ENCODE results near the gene PABPC1L. TPM values are rescaled to one million over a fixed set of nuclear protein-coding genes. Genes with fewer than 3 reads are reported as not detected.

Gene PABPC1L
- total and polyA plus RNA-seq, 3 experiments from 2014 or later = 1.3 to 61.4 (median 61.1) TPM

DNA sequence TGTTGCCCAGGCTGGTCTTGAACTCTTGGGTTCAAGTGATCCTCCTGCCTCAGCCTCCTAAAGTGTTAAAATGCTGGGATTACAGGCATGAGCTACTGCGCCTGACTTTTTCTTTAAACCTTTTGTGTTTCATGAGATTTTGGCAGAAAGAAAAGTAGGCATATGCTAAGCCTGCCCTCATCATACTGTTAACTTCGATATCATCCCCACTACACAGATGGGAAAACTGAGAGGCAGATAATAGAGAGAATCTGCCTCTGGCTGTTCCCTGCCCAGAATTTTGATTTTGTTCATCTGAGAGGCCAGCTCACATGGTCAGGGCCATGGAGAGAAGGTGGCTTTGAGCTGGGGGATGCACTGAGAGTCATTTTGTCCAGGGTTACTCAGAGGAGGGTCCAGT, 7.5 kb downstream of the PABPC1L start:
- DNase-seq = no peak
- Histone ChIP-seq H3K9me3 (ENCODE audit: low read length) (no peaks in the 10 kb centered on the region), H3K36me3 (ENCODE audit: insufficient read depth, low read length) (no peaks in the 10 kb centered on the region), H3K4me3 (ENCODE audit: low read length) (no peak overlapping the region), H3K27me3 (ENCODE audit: insufficient read depth, low read length, poor library complexity, severe bottlenecking) (no peaks in the 10 kb centered on the region), H3K4me1 (ENCODE audit: insufficient read depth, low read length) (peaks cover 4% of the 10 kb centered on the region), H3K27ac (ENCODE audit: low read depth, low read length) (no peak overlapping the region)
- ChIA-PET CTCF (interaction anchor here (0.9 kb wide), 1 partner anchor 127 kb away, joined by 3 read pairs; no protein-coding TSS in a partner anchor), POLR2A (no interaction called here)
- Mint-ChIP-seq H3K27me3 (peaks cover 0 to 1% of the 10 kb centered on the region in 2 donors), H3K9me3 (no peaks in the 10 kb centered on the region), H3K4me3 (no peak overlapping the region), H3K36me3 (peaks cover 0 to 42% (median 5%) of the 10 kb centered on the region in 3 donors), H3K27ac (peak overlapping the region in 1 of 8 donors; percentile 15), H3K4me1 (peaks cover 8 to 13% (median 9%) of the 10 kb centered on the region in 3 donors)

DNA sequence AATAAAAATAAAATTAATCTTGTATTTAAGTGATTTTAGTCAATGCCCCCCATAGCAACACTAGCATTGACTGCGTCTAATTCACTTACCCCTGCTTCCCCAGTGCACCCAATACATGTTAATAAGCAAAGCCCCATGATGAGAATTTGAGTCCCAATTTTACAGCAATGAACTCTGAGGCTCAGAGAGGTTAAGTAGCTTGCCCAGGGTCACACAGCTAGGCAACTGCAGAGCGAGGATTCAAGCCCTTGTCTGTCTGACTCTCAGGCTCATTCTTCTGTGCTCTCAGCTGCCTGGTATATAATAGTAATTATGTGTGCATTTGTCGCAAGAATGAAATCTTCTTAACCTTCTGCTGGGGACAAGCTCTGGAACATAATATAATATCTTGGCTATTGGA, 8.5 kb downstream of the PABPC1L start:
- ChIA-PET POLR2A (no interaction called here), CTCF (no interaction called here)
- H3K4me3 ChIP-seq (ENCODE audit: low read length) = no peak overlapping the region
- H3K4me1 ChIP-seq (ENCODE audit: insufficient read depth, low read length) = peaks cover 4% of the 10 kb centered on the region
- H3K4me3 Mint-ChIP-seq = no peak overlapping the region
- peak overlapping the region in 2 of 8 donors; percentile 50 to 66 for H3K27ac Mint-ChIP-seq
- peaks cover 6 to 13% (median 9%) of the 10 kb centered on the region in 3 donors for H3K4me1 Mint-ChIP-seq
- no peak for DNase-seq
- peaks cover 5% of the 10 kb centered on the region for H3K36me3 ChIP-seq (ENCODE audit: insufficient read depth, low read length)
- peaks cover 6 to 42% (median 7%) of the 10 kb centered on the region in 3 donors for H3K36me3 Mint-ChIP-seq
- peaks cover 0 to 1% of the 10 kb centered on the region in 2 donors for H3K27me3 Mint-ChIP-seq
- H3K27me3 ChIP-seq (ENCODE audit: insufficient read depth, low read length, poor library complexity, severe bottlenecking) = no peaks in the 10 kb centered on the region
- H3K9me3 Mint-ChIP-seq = no peaks in the 10 kb centered on the region
- no peaks in the 10 kb centered on the region for H3K9me3 ChIP-seq (ENCODE audit: low read length)
- H3K27ac ChIP-seq (ENCODE audit: low read depth, low read length) = no peak overlapping the region

DNA sequence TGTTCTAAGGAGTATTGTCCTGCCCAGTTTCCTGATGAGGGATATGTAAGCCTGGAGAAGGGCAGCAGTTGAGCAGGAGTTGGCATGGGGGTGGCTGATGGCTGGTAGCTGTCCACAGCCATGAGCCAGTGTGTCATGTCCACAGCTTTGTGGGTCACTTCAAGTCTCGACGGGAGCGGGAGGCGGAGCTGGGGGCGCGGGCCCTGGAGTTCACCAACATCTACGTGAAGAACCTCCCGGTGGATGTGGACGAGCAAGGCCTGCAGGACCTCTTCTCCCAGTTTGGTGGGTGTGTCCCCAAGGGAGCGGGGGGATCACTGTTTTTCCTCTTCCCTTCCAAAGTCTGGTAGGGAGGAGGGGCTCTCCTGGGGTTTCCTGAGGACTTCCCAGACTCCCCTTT, 8.9 kb downstream of the PABPC1L start:
- H3K4me1 ChIP-seq (ENCODE audit: insufficient read depth, low read length) = peaks cover 4% of the 10 kb centered on the region
- H3K27me3 Mint-ChIP-seq = peaks cover 0 to 1% of the 10 kb centered on the region in 2 donors
- H3K9me3 ChIP-seq (ENCODE audit: low read length) = no peaks in the 10 kb centered on the region
- ChIA-PET POLR2A (no interaction called here), CTCF (no interaction called here)
- no peak overlapping the region for H3K4me3 ChIP-seq (ENCODE audit: low read length)
- H3K27ac ChIP-seq (ENCODE audit: low read depth, low read length) = no peak overlapping the region
- H3K4me3 Mint-ChIP-seq = no peak overlapping the region
- H3K27me3 ChIP-seq (ENCODE audit: insufficient read depth, low read length, poor library complexity, severe bottlenecking) = no peaks in the 10 kb centered on the region
- peaks cover 6 to 45% (median 7%) of the 10 kb centered on the region in 3 donors for H3K36me3 Mint-ChIP-seq
- no peak for DNase-seq
- peak overlapping the region in 2 of 8 donors; percentile 50 to 83 for H3K27ac Mint-ChIP-seq
- peaks cover 6 to 12% (median 9%) of the 10 kb centered on the region in 3 donors for H3K4me1 Mint-ChIP-seq
- H3K36me3 ChIP-seq (ENCODE audit: insufficient read depth, low read length) = peaks cover 5% of the 10 kb centered on the region
- no peaks in the 10 kb centered on the region for H3K9me3 Mint-ChIP-seq

DNA sequence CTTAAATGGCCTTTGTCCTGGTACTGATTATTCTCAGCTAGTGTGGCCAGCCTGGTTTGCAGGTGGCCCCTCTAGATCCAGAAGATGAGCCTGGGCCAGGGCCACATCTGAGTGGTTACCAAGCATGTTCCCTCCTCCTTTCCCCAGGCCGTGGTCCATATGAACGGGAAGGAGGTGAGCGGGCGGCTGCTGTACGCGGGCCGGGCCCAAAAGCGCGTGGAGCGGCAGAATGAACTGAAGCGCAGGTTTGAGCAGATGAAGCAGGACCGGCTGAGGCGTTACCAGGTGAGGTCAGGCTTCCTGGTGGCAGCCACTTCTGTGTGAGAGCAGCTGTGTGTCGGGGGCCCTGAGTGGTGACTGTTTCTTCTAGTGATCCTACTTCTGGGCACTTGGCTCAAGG, 11.6 kb downstream of the PABPC1L start:
- Histone ChIP-seq H3K27me3 (ENCODE audit: insufficient read depth, low read length, poor library complexity, severe bottlenecking) (no peaks in the 10 kb centered on the region), H3K4me3 (ENCODE audit: low read length) (no peak overlapping the region), H3K36me3 (ENCODE audit: insufficient read depth, low read length) (peaks cover 8% of the 10 kb centered on the region), H3K4me1 (ENCODE audit: insufficient read depth, low read length) (no peaks in the 10 kb centered on the region), H3K27ac (ENCODE audit: low read depth, low read length) (no peak overlapping the region), H3K9me3 (ENCODE audit: low read length) (no peaks in the 10 kb centered on the region)
- no peak for DNase-seq
- ChIA-PET POLR2A (no interaction called here), CTCF (interaction anchor here (0.5 kb wide), 1 partner anchor 57 kb away, joined by 3 read pairs; no protein-coding TSS in a partner anchor)
- Mint-ChIP-seq H3K4me3 (no peak overlapping the region), H3K36me3 (peaks cover 11 to 50% (median 12%) of the 10 kb centered on the region in 3 donors), H3K27ac (peak overlapping the region in 1 of 8 donors; percentile 68), H3K4me1 (no peaks in the 10 kb centered on the region), H3K9me3 (no peaks in the 10 kb centered on the region), H3K27me3 (peaks cover 0 to 2% of the 10 kb centered on the region in 2 donors)

DNA sequence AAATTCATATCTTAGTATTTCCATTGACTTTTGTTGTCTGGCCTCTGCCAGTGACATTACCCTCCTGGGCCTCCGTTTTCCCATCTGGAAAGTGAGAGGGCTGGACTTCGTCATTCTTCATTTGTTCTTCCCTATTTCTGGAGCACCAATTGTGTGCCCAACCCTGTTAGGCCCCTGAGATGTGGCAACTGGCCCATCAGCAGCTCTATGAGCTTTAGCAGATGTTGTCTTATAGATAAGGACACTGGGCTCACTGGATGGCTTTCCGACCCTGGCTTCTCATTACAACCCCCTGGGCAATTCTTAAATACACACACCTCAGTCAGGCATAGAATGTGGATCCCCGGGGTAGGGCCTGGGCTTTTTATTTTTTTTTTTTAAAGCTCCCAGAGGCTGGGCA, 14.7 kb downstream of the PABPC1L start:
- H3K27ac ChIP-seq (ENCODE audit: low read depth, low read length) = no peak overlapping the region
- H3K4me1 ChIP-seq (ENCODE audit: insufficient read depth, low read length) = no peaks in the 10 kb centered on the region
- no peak overlapping the region for H3K4me3 ChIP-seq (ENCODE audit: low read length)
- DNase-seq = no peak
- POLR2A ChIA-PET = no interaction called here
- Mint-ChIP-seq H3K9me3 (no peaks in the 10 kb centered on the region), H3K27me3 (peaks cover 0 to 2% of the 10 kb centered on the region in 2 donors), H3K36me3 (peaks cover 8 to 37% (median 11%) of the 10 kb centered on the region in 3 donors), H3K4me1 (no peaks in the 10 kb centered on the region), H3K4me3 (no peak overlapping the region), H3K27ac (peak overlapping the region in 2 of 8 donors; percentile 12 to 38)
- H3K9me3 ChIP-seq (ENCODE audit: low read length) = no peaks in the 10 kb centered on the region
- H3K36me3 ChIP-seq (ENCODE audit: insufficient read depth, low read length) = peaks cover 8% of the 10 kb centered on the region
- CTCF ChIA-PET = no interaction called here
- H3K27me3 ChIP-seq (ENCODE audit: insufficient read depth, low read length, poor library complexity, severe bottlenecking) = no peaks in the 10 kb centered on the region

DNA sequence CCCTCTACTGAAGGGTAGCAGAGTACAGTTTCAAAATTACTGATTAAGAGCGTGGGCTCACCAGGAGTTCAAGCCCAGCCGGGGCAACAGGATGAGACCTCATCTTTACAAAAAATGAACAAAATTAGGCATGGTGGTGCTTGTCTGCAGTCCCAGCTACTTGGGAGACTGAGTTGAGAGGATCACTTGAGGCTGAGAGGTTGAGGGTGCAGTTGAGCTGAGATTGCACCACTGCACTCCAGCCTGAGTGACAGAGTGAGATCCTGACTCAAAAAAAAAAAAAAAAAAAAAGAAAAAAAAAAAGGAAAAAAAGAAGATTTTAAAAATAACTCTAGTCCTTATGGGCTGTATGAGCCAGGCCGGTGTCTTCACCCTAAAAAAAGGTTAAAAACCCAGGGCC, 18.7 kb downstream of the PABPC1L start:
- peak overlapping the region in 1 of 8 donors; percentile 15 for H3K27ac Mint-ChIP-seq
- Histone ChIP-seq H3K9me3 (ENCODE audit: low read length) (no peaks in the 10 kb centered on the region), H3K4me3 (ENCODE audit: low read length) (no peak overlapping the region), H3K36me3 (ENCODE audit: insufficient read depth, low read length) (peaks cover 3% of the 10 kb centered on the region), H3K27ac (ENCODE audit: low read depth, low read length) (no peak overlapping the region), H3K27me3 (ENCODE audit: insufficient read depth, low read length, poor library complexity, severe bottlenecking) (no peaks in the 10 kb centered on the region), H3K4me1 (ENCODE audit: insufficient read depth, low read length) (no peaks in the 10 kb centered on the region)
- peaks cover 0 to 2% of the 10 kb centered on the region in 2 donors for H3K27me3 Mint-ChIP-seq
- peaks cover 5 to 40% (median 15%) of the 10 kb centered on the region in 3 donors for H3K36me3 Mint-ChIP-seq
- no peaks in the 10 kb centered on the region for H3K4me1 Mint-ChIP-seq
- POLR2A ChIA-PET = no interaction called here
- CTCF ChIA-PET = no interaction called here
- H3K9me3 Mint-ChIP-seq = no peaks in the 10 kb centered on the region
- no peak overlapping the region for H3K4me3 Mint-ChIP-seq
- DNase-seq = no peak

DNA sequence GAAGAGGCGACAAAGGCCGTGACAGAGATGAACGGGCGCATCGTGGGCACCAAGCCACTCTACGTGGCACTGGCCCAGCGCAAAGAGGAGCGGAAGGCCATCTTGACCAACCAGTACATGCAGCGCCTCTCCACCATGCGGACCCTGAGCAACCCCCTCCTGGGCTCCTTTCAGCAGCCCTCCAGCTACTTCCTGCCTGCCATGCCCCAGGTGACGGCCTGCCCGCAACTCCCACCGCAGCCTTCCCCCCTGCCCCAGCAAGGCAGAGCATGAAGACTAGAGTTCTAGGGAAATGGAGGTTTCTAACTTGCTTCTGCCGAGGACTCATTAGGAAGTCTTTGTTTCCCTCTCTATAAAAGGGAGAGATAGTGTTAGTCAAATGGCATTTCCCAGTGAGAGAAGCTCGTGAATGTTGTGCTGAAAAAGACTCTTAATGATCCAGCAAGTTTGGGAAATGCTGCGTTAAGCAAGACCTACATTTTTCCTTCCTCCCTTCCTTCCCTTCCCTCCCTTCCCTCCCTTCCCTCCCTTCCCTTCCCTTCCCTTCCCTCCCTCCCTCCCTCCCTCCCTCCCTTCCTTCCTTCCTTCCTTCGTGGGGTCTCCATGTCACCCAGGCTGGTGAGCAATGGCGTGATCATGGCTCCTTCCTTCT, 20.8 kb downstream of the PABPC1L start:
- H3K27ac Mint-ChIP-seq = no peak overlapping the region
- ChIA-PET CTCF (no interaction called here), POLR2A (no interaction called here)
- no peaks in the 10 kb centered on the region for H3K4me1 Mint-ChIP-seq
- Histone ChIP-seq H3K9me3 (ENCODE audit: low read length) (no peaks in the 10 kb centered on the region), H3K36me3 (ENCODE audit: insufficient read depth, low read length) (no peaks in the 10 kb centered on the region), H3K4me3 (ENCODE audit: low read length) (no peak overlapping the region), H3K4me1 (ENCODE audit: insufficient read depth, low read length) (no peaks in the 10 kb centered on the region), H3K27ac (ENCODE audit: low read depth, low read length) (no peak overlapping the region), H3K27me3 (ENCODE audit: insufficient read depth, low read length, poor library complexity, severe bottlenecking) (no peaks in the 10 kb centered on the region)
- H3K36me3 Mint-ChIP-seq = peaks cover 0 to 36% (median 14%) of the 10 kb centered on the region in 3 donors
- H3K27me3 Mint-ChIP-seq = no peaks in the 10 kb centered on the region
- no peak for DNase-seq
- no peaks in the 10 kb centered on the region for H3K9me3 Mint-ChIP-seq
- no peak overlapping the region for H3K4me3 Mint-ChIP-seq

DNA sequence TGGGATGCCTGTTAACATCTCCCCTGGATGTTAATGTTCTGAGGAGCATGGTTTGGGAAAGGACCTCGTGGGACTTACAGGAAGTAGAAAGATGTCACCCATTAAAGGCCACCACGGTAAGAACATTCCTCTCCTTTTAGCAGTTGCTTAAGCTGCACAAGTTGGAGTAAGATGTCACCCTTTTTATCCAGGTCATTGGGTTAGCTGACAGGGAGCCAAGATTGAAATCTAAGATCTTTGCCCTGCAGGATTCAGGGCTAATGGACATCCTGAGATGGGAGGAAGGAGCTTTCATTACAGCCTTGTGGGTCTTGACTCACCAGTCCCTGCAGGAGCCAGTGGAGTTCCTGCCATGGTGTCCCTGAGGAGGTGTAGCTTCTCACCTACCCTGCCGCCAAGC, 22.1 kb downstream of the PABPC1L start:
- Histone ChIP-seq H3K4me3 (ENCODE audit: low read length) (no peak overlapping the region), H3K9me3 (ENCODE audit: low read length) (no peaks in the 10 kb centered on the region), H3K27me3 (ENCODE audit: insufficient read depth, low read length, poor library complexity, severe bottlenecking) (no peaks in the 10 kb centered on the region), H3K4me1 (ENCODE audit: insufficient read depth, low read length) (no peaks in the 10 kb centered on the region), H3K36me3 (ENCODE audit: insufficient read depth, low read length) (no peaks in the 10 kb centered on the region), H3K27ac (ENCODE audit: low read depth, low read length) (no peak overlapping the region)
- Mint-ChIP-seq H3K4me3 (no peak overlapping the region), H3K27ac (peak overlapping the region in 1 of 8 donors; percentile 33), H3K36me3 (peaks cover 0 to 47% (median 15%) of the 10 kb centered on the region in 3 donors), H3K4me1 (no peaks in the 10 kb centered on the region), H3K9me3 (no peaks in the 10 kb centered on the region), H3K27me3 (no peaks in the 10 kb centered on the region)
- ChIA-PET CTCF (interaction anchor here (1.7 kb wide), 1 partner anchor 164 kb away, joined by 5 read pairs; no protein-coding TSS in a partner anchor), POLR2A (interaction anchor here (0.6 kb wide), 1 partner anchor 47 kb away, joined by 4 read pairs; no protein-coding TSS in a partner anchor)
- no peak for DNase-seq
